ENCODE measurements around the gene FOXN3.
A peak's percentile ranks its signal among the peaks of the same experiment; 100 is the strongest.

Gene FOXN3

GRCh38 chr14:89359477-89360222 is 57.4 kb downstream of the FOXN3 start:
- no peak for DNase-seq

- DNase-seq: no peak
These were observed 59.3 kb downstream of the FOXN3 start for GRCh38 chr14:89357655-89358297.

GRCh38 chr14:89356927-89357326 is 60.1 kb downstream of the FOXN3 start:
- no peak for DNase-seq

GRCh38 chr14:89356496-89356895 is 60.5 kb downstream of the FOXN3 start:
- DNase-seq: no peak

GRCh38 chr14:89353766-89354113 is 63.3 kb downstream of the FOXN3 start:
- no peak for DNase-seq

GRCh38 chr14:89352976-89353765 is 63.9 kb downstream of the FOXN3 start:
- DNase-seq: no peak

GRCh38 chr14:89351516-89352404 is 65.3 kb downstream of the FOXN3 start:
- no peak for DNase-seq

GRCh38 chr14:89351221-89351515 is 65.9 kb downstream of the FOXN3 start:
- no peak for DNase-seq

- DNase-seq: no peak
These were observed 66.9 kb downstream of the FOXN3 start for GRCh38 chr14:89350152-89350551.

GRCh38 chr14:89349171-89350008 is 67.6 kb downstream of the FOXN3 start:
- peak; percentile 32 to 55 for DNase-seq

GRCh38 chr14:89348722-89349121 is 68.3 kb downstream of the FOXN3 start:
- no peak for DNase-seq

GRCh38 chr14:89347885-89348284 is 69.1 kb downstream of the FOXN3 start:
- DNase-seq: no peak

GRCh38 chr14:89344920-89345254 is 72.1 kb downstream of the FOXN3 start:
- DNase-seq: no peak

GRCh38 chr14:89343356-89343755 is 73.7 kb downstream of the FOXN3 start:
- DNase-seq: no peak

GRCh38 chr14:89342049-89342448 is 75.0 kb downstream of the FOXN3 start:
- DNase-seq: no peak

GRCh38 chr14:89340200-89341181 is 76.5 kb downstream of the FOXN3 start:
- DNase-seq: no peak

- DNase-seq: no peak
These were observed 77.5 kb downstream of the FOXN3 start for GRCh38 chr14:89339579-89339978.

GRCh38 chr14:89339158-89339557 is 77.9 kb downstream of the FOXN3 start:
- no peak for DNase-seq

- DNase-seq: peak in 1 of 2 experiments; percentile 6
These were observed 80.7 kb downstream of the FOXN3 start for GRCh38 chr14:89336338-89336737.

- no peak for DNase-seq
These were observed 85.0 kb downstream of the FOXN3 start for GRCh38 chr14:89332031-89332430.

- no peak for DNase-seq
These were observed 85.6 kb downstream of the FOXN3 start for GRCh38 chr14:89331398-89331797.

All from NCI-H526 (cell line).